ENCODE data around the gene SORCS2.

DNA sequence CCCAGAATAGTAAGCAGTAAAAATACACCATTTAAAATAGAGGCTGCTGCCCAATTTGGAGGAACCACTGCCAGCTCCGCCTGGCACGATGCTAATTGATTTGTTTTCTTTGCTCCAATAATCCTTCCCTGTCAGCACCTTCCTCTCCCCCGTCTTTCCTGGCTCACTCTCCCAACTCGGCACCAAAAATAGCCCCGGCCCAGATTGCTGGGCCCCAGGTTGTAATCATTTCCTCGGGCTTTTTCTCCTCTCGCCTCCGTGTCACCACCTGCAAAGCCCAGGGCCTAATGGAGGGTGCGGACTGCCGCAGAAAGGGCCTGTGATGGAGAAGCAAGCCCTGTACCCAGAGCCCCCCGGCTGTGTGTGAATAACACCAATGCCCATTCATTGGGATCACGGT, 440.0 kb downstream of the SORCS2 start:
- no peak for TF ChIP-seq POLR2A (IDR thresholded peaks at IDR 0.05)
- TF ChIP-seq, protein P1, sequence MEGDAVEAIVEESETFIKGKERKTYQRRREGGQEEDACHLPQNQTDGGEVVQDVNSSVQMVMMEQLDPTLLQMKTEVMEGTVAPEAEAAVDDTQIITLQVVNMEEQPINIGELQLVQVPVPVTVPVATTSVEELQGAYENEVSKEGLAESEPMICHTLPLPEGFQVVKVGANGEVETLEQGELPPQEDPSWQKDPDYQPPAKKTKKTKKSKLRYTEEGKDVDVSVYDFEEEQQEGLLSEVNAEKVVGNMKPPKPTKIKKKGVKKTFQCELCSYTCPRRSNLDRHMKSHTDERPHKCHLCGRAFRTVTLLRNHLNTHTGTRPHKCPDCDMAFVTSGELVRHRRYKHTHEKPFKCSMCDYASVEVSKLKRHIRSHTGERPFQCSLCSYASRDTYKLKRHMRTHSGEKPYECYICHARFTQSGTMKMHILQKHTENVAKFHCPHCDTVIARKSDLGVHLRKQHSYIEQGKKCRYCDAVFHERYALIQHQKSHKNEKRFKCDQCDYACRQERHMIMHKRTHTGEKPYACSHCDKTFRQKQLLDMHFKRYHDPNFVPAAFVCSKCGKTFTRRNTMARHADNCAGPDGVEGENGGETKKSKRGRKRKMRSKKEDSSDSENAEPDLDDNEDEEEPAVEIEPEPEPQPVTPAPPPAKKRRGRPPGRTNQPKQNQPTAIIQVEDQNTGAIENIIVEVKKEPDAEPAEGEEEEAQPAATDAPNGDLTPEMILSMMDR (IDR thresholded peaks at IDR 0.05) = no peak

All from uterus (tissue), 2 donors.